SK-N-MC (cell line): ENCODE data around the gene THPO.

Source experiments
- DNase-seq: peaks from one replicate; pipeline ENCODE4 v3.0.0-alpha.2; 2011; ENCODE audit warnings: low read depth, low spot score
- H3K27ac ChIP-seq: fragments of 200-600 bp; sonication (generic); 2 replicates; pipeline ENCODE4 v1.5.1; 2016; ENCODE audit warnings: mixed run types
- H3K36me3 ChIP-seq: fragments of 200-600 bp; sonication (generic); 2 replicates; pipeline ENCODE4 v1.6.1; 2017; ENCODE audit warnings: antibody characterized with exemption, low read length, mixed read lengths; ENCODE audit not compliant: insufficient read depth
- H3K4me3 ChIP-seq: fragments of 200-600 bp; sonication (generic); 2 replicates; pipeline ENCODE4 v1.5.1; 2016
- H3K9ac ChIP-seq: fragments of 200-600 bp; sonication (generic); 2 replicates; pipeline ENCODE4 v1.8.0; 2017; ENCODE audit warnings: mixed run types, mixed read lengths; ENCODE audit not compliant: insufficient read length
- H3K9me3 ChIP-seq: fragments of 200-600 bp; sonication (generic); 2 replicates; pipeline ENCODE4 v1.6.1; 2017; ENCODE audit warnings: low read depth, mild to moderate bottlenecking, antibody characterized with exemption, low read length, moderate library complexity, mixed read lengths
- EZH2 ChIP-seq: fragments of 200-600 bp; sonication (generic); IDR thresholded peaks from one replicate; pipeline ENCODE4 v1.6.1; 2017; ENCODE audit warnings: antibody characterized with exemption
- FOXP2 ChIP-seq: optimal IDR thresholded peaks from 2 replicates; pipeline ENCODE3; 2011; ENCODE audit warnings: mild to moderate bottlenecking, moderate library complexity; ENCODE audit not compliant: insufficient read depth; ENCODE audit errors: extremely low read length, control extremely low read depth
- POLR2AphosphoS5 ChIP-seq: IDR thresholded peaks from 2 replicates; pipeline ENCODE4 v1.6.1; 2012; ENCODE audit warnings: mild to moderate bottlenecking, low read depth, low read length, borderline replicate concordance

THPO gene

DNA sequence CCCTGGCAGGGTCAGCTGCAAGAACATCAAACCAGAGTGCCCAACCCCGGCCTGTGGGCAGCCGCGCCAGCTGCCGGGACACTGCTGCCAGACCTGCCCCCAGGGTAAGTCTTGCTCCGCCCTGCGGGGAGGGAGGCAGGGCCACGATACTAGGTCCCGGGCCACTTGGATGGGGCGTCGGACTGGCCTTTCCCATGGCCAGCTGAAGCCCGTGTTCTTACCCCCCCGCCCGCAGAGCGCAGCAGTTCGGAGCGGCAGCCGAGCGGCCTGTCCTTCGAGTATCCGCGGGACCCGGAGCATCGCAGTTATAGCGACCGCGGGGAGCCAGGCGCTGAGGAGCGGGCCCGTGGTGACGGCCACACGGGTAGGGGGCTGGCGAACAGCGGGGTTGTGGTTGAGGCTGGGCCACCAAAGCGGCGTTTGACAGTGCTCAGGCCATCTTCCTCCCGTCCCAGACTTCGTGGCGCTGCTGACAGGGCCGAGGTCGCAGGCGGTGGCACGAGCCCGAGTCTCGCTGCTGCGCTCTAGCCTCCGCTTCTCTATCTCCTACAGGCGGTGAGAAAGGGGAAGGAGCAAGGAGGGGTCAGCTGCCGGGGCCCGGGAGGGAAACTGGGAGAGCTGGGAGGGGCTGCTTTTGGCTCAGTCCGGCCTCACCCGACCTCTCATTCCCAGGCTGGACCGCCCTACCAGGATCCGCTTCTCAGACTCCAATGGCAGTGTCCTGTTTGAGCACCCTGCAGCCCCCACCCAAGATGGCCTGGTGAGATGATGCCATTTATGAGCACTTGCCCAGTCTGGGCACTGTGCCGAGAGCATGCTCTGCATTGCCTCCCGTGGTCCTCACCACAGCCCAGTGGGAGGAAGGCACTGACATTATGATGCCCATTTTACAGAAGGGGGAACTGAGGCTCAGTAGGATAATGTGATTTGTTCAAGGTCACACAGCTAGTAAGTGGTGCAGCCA, 3.5 kb upstream of the THPO start:
- no peak for TF ChIP-seq POLR2AphosphoS5
- no peak for DNase-seq
- no peaks in the 10 kb centered on the region for H3K36me3 ChIP-seq
- H3K9me3 ChIP-seq: no peaks in the 10 kb centered on the region
- H3K4me3 ChIP-seq: no peak overlapping the region
- no peak overlapping the region for H3K27ac ChIP-seq
- H3K9ac ChIP-seq: no peak overlapping the region

DNA sequence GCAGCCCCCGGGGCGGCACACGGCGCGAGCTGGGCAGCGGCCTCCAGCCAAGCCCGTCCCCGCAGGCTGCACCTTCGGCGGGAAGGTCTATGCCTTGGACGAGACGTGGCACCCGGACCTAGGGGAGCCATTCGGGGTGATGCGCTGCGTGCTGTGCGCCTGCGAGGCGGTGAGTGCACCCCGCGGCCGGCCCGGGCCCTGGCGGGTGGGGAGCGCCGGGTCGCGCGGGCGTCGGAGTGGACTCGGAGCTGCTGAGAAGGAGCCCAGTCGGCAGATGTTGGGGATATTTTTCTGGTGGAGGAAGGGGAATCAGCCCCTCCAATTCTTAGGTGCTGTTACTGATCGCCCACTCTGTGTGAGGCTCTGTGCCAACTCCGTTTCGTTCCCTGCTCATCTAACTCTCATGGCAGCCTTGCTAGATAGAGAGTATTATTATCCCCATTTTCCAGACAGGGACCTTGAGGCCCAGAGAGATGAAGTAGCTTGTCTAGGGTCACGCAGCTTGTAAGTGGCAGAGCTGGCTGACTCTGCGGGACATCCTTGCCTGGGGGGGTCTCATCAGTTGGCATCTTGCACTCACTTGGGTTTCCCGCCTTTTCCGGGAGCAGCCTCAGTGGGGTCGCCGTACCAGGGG, 2.7 kb upstream of the THPO start:
- H3K36me3 ChIP-seq: no peaks in the 10 kb centered on the region
- TF ChIP-seq EZH2: peak; percentile 81
- TF ChIP-seq FOXP2: no peak
- H3K9me3 ChIP-seq: no peaks in the 10 kb centered on the region
- peak overlapping the region; percentile 77 for H3K4me3 ChIP-seq
- no peak for DNase-seq
- H3K27ac ChIP-seq: no peak overlapping the region
- H3K9ac ChIP-seq: no peak overlapping the region

DNA sequence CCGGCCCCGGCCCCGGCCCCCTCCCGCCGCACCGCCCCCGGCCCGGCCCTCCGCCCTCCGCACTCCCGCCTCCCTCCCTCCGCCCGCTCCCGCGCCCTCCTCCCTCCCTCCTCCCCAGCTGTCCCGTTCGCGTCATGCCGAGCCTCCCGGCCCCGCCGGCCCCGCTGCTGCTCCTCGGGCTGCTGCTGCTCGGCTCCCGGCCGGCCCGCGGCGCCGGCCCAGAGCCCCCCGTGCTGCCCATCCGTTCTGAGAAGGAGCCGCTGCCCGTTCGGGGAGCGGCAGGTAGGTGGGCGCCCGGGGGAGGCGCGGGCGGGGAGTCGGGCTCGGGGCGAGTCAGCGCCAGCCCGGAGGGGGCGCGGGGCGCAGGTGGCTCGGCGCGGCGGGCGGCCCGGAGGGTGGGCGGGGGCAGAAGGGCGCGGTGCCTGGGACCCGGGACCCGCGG, 2.2 kb upstream of the THPO start:
- TF ChIP-seq POLR2AphosphoS5: no peak
- no peak for TF ChIP-seq EZH2
- no peak for TF ChIP-seq FOXP2
- Histone ChIP-seq H3K9me3 (no peaks in the 10 kb centered on the region), H3K27ac (no peak overlapping the region), H3K4me3 (peak overlapping the region; percentile 77), H3K36me3 (no peaks in the 10 kb centered on the region), H3K9ac (no peak overlapping the region)
- no peak for DNase-seq

GRCh38 chr3:184379358-184380184, 1.6 kb upstream of the THPO start, which contains the start of gene CHRD:
TSS of gene CHRD (plus strand) at chr3:184380054. CDS start at chr3:184380319, 265 bp downstream.
- H3K4me3 ChIP-seq: peak within 1 kb of the TSS; percentile 77

DNA sequence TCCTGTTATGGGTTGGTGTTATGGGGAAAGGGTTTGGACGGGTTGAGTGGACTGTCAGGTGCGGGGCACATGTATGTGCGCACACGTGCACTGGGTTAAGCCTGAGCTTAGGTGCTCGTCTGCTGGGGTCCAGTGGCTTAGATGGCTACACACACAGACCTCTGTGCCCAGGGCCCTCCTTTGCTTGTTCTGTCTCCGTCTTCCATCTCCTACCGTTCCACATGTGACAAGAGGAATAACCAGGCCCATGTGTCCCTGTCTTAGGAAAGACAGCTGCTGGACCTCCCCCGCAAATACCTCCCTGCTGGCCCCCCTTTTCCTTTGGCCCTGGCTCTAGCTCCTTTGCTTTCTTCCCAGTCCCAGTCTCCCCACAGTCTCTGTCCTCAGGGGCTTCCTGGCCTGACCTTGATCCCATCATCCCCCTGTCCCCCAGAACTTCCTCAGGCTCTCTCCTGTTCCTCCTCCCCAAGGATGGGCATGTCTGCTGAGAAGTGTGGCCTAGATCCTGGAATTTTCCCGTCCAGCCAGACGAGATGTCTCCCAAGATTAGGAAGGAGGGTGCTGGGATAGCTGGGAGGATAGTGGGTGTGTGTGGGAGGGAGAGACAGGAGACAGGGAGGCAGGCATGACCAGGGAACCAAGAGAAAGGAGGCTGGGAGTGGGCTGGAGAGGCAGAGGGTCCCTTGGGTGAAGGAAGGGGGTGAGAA, 797 bp upstream of the THPO start:
- Histone ChIP-seq H3K36me3 (no peaks in the 10 kb centered on the region), H3K27ac (no peak overlapping the region), H3K4me3 (no peak overlapping the region), H3K9me3 (no peaks in the 10 kb centered on the region), H3K9ac (no peak overlapping the region)
- no peak for DNase-seq
- TF ChIP-seq FOXP2: no peak
- no peak for TF ChIP-seq EZH2
- no peak for TF ChIP-seq POLR2AphosphoS5

More at GRCh38 chr3:184379358-184380184, 1.6 kb upstream of the THPO start, which contains the start of gene CHRD:
- no peak for TF ChIP-seq FOXP2
- no peak for TF ChIP-seq POLR2AphosphoS5
- no peak for TF ChIP-seq EZH2
- H3K9me3 ChIP-seq: no peaks in the 10 kb centered on the region
- no peak within 1 kb of the TSS for H3K27ac ChIP-seq
- DNase-seq: no peak
- H3K9ac ChIP-seq: no peak within 1 kb of the TSS
- no peaks in the 10 kb centered on the region for H3K36me3 ChIP-seq

DNA sequence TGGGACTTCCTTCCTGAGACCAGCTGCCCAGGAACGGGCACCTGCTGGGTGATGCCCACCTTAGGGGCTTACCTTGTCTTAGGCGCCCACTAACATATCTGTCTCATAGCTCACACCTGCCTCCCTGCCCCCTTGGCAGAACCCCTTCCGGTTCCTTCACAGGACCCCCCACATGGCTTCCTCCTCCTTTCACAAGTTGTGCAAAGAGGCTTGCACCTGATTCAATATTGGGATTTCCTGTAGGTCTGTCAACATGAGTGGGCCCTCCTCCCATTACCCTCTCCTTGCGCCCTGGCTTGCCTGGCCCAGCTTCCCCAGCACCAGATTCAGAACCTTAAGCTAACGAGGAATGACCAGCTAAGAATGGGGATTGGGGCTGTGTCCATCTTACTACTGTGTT, 633 bp downstream of the THPO start:
- TF ChIP-seq FOXP2 (no peak), EZH2 (no peak), POLR2AphosphoS5 (no peak)
- no peak overlapping the region for H3K9ac ChIP-seq
- no peak overlapping the region for H3K27ac ChIP-seq
- H3K4me3 ChIP-seq: no peak overlapping the region
- no peaks in the 10 kb centered on the region for H3K9me3 ChIP-seq
- no peaks in the 10 kb centered on the region for H3K36me3 ChIP-seq
- DNase-seq: no peak

GRCh38 chr3:184375747-184376461, 2.1 kb downstream of the THPO start:
- TF ChIP-seq FOXP2 (no peak), EZH2 (no peak), POLR2AphosphoS5 (no peak)
- DNase-seq: no peak
- Histone ChIP-seq H3K9ac (no peak overlapping the region), H3K27ac (no peak overlapping the region), H3K4me3 (no peak overlapping the region), H3K36me3 (no peaks in the 10 kb centered on the region), H3K9me3 (no peaks in the 10 kb centered on the region)
